GM19438 (cell line): ENCODE measurements around the gene CPS1.

Source experiments
- ATAC-seq: cut with Tn5 transposase; IDR thresholded peaks from one replicate; pipeline ENCODE4 v1.9.1; 2021; ENCODE audit warnings: low read depth; ENCODE audit not compliant: unreplicated experiment

Gene CPS1

GRCh38 chr2:210544831-210545230, 11.6 kb upstream of the CPS1 start:
- no peak for ATAC-seq

- ATAC-seq = no peak
Observed at GRCh38 chr2:210546424-210547208, 9.8 kb upstream of the CPS1 start.

DNA sequence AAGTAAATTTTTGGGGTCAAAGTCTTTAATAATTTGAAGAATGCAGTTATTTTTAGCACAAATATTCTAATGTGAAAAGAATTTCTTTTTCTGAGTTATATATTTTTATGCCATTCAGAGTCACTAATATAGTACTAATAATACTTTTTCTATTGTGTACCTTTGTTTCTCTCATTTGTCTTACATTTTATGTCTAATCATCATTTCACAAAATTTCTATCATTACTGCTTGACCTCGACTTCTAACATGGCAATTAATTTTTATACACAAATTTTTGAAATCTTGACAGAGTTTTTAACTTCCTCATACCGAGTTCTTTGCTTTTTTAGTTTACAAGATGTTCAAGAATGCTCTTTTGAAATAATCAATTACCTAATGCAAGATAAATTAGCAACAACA, 8.4 kb upstream of the CPS1 start:
- no peak for ATAC-seq

- no peak for ATAC-seq
Observed at GRCh38 chr2:210548878-210549384, 7.5 kb upstream of the CPS1 start.

GRCh38 chr2:210551001-210551400, 5.4 kb upstream of the CPS1 start:
- no peak for ATAC-seq

DNA sequence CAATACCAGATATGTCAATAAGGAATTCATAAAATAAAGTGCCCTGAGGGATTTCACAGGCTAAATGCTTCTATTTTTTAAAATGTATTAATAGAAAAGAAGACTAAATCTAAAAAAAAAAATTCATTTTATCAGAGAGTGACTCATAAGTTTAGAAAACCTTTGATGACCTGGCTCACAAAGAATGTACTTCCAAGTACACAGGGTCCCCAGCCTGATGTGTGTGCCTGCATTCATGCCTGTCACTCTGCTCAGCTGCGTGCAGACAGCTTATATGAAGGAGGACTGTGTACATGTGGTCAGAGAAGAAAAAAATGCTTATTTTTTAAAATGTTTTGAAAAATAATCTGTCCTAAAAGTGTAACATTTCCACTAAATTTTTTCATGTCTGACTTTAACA, 3.0 kb upstream of the CPS1 start:
- ATAC-seq = no peak

- no peak for ATAC-seq
Observed at GRCh38 chr2:210555555-210555954, 844 bp upstream of the CPS1 start.

DNA sequence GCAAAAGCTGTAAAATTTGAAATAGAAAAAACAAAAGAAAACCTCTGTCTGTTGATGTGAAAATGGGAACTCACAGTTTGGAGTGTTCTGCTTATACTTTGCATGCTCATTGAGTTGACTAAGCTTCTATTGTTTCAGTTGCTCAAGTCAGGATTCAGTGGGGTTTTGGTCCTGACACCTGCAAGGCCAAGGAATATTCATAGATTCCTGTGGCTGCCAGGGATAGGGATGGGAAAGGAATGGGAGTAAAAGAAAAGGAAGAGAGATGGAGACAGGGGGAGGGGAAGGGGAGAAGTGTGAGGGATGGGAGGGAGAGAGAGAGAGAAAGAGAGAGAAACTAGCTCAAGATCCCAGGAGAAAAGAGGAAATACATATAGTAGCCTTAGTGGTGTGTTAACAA, 1.3 kb downstream of the CPS1 start:
- ATAC-seq = no peak

DNA sequence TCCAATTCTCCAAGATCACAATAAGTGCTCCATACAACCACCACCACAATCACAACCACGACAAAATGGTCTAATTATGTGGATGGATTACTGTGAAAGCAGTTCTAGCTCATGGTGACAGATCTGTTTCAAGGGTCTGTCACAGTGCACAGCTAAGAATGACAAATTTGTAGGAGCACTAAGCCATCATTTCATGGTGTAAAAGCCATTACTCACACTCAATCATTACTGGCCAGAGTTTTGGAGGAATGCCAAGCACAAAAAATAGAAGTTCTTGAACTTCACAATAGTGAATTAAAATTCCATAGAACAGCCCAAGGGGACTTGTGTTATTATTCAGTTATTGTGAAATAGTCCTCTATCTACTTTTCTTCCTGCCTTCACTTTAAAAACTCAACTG, 2.3 kb downstream of the CPS1 start:
- no peak for ATAC-seq

DNA sequence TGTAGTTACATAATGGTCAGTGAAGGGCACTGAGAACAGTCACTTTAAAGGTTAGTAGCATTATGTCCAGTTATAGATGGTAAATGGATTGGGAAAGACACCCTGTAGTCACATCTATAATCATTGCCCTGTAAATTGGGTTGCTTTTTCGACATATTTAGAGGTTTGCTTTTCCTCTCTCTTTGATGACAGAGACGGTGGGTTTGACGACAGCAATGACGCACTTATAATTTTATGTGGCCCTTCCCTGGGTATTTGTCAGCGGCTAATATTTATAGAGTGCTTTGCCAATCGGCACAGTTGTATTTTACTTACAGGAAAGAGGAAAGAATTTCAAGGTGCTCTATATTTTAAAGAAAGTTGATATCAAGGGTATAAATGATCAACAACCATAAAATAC, 2.8 kb downstream of the CPS1 start:
- no peak for ATAC-seq

GRCh38 chr2:210561475-210561874, 5.1 kb downstream of the CPS1 start:
- no peak for ATAC-seq

GRCh38 chr2:210562091-210562490, 5.7 kb downstream of the CPS1 start:
- ATAC-seq = no peak

DNA sequence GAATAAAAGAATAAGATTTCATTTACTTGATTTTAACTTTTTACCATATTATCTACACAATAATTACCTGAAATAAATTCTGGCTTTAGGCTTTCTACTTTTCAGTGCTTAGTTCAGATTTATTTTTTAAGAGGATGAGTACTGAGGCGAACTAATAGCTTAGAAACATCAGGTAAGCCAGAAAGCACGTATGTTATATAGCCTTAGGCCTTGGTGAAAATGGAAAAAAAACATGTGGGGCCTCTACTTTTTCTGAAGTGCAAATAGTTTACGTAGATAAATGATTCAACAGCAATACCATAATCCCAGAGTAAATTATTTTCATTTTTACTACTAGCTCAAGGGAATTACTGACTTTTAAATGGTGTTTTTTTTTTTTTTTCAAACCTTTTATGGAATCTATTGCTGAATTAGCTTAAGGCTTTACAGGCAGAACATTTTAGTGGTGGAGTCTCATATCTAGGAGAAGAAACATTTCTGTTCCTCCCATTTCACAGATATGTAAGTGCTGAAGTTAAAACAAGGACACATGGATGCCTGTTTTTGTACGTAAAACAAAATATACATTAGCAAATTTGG, 6.2 kb downstream of the CPS1 start:
- ATAC-seq = no peak

DNA sequence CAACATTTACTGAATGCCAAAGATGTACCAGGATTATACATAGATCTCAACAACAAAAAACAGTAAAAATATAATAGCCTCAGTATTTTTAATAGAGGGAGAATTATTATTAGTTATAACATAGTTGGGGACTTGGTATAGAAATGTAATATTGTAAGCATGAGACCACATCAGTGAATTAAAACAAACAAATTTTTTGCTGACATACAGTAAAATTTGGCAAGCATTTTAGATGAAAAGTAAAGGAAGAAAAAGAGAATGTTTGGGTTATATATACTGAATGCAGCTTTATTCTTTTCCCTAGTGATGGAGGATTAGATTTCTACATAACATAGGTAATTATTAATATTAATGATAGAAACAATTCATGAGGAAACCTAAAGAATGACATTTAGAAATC, 10.9 kb downstream of the CPS1 start:
- ATAC-seq = no peak

DNA sequence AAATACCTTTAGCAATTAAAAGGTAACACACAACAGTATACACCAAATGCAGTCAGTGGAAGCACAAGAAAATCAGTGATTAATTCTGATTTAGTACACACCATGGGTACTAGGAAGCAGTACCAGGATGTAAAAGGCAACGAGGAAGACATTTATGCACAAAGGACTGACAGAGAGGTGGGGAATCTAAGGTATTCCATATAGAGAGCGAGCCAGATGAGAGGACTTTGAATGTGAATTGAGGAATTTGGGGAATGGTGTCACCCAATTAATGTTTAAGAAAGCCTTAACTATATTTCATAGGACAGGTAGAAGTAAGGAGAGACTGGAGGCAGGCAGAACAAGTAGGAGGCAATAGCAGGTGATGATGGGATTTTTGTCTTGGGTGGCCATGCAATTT, 11.7 kb downstream of the CPS1 start:
- ATAC-seq = no peak

- peak; percentile 87 for ATAC-seq
Observed at GRCh38 chr2:210577263-210578071, 21.1 kb downstream of the CPS1 start.

DNA sequence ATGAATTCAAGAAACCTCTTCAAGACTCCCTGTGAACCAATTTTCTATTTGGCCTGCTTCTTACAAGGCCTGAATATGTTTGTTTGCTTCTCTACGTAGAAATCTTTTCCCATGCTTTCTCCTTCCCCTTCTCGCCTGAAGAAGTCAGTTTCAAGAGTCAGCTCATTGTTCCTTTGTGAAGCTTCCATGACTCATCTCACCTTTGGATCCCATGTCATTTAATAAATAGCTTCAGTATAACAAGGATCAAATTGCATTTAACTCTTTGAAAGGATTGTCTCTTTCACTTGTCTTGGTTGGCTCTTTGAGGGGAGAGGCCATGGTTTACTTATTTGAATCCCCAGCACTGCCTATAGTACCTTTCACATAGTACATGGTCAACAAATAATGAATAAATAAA, 28.4 kb downstream of the CPS1 start:
- no peak for ATAC-seq

DNA sequence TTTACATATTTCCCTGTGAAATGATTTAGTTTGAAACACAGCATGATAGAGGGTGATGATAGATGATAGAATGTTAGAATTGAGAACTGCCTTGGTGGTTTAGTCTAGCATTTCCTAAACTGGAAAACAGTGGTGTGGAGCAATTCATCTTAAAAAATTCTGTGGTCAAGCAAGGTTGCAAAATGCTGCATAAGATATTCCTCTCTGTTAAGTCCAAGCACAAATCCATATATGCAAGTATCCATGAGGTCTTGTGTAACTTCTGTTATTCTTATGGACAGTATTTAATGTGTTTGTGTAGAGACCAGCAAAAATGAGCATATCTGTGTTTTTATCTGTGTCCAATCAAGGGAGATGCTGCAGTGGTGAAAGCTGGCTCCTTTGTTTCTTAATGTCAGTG, 30.0 kb downstream of the CPS1 start:
- ATAC-seq = no peak

GRCh38 chr2:210591663-210592062, 35.3 kb downstream of the CPS1 start:
- ATAC-seq = no peak

DNA sequence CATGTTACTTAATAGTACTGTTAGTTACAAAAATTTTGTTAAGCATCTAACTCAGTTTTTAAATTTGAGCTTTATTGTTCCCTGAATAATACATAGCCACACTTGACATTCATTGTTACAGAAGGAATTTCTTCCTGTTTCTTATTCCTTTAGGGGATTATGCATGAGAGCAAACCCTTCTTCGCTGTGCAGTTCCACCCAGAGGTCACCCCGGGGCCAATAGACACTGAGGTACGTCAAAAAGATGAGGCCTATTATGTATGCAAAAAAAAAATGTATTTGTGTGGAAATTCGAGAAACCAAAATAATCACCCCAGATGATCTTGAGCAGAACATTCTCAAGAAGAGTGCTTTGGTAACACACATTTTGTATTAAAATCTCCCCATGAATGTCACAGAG, 36.3 kb downstream of the CPS1 start:
- ATAC-seq = no peak

GRCh38 chr2:210593166-210593565, 36.8 kb downstream of the CPS1 start:
- no peak for ATAC-seq
